Stimulated activated CD8-positive, alpha-beta memory T cell treated with anti-CD3 and anti-CD28 coated beads, Interleukin-7, amount 100 ng/mL, for 1 hour (primary cell): ENCODE data around the gene FAM107A.

ENCODE experiments used
- DNase-seq, 2 donors: peaks; one replicate each; pipeline ENCODE4 v3.0.0-alpha.2; 2020; ENCODE audit warnings: low read depth in 2 of 2

The FAM107A gene

GRCh38 chr3:58518291-58518789 lies 58.9 kb downstream of the FAM107A start:
- DNase-seq: no peak

GRCh38 chr3:58514405-58514804 lies 62.8 kb downstream of the FAM107A start:
- DNase-seq: no peak
